T-helper 22 cell (primary cell): ENCODE results near the gene DUSP7.

Experiments
- DNase-seq: peaks from one replicate; pipeline ENCODE4 v3.0.0-alpha.2; 2020; ENCODE audit warnings: low read depth

The DUSP7 gene

GRCh38 chr3:52056521-52056967 lies at the start of gene DUSP7:
TSS of gene DUSP7 (minus strand) at chr3:52056571. CDS start at chr3:52056366, 205 bp downstream.
- DNase-seq, result peak; percentile 58

GRCh38 chr3:52104684-52105640 lies 48.6 kb upstream of the DUSP7 start:
- DNase-seq, result no peak

DNA sequence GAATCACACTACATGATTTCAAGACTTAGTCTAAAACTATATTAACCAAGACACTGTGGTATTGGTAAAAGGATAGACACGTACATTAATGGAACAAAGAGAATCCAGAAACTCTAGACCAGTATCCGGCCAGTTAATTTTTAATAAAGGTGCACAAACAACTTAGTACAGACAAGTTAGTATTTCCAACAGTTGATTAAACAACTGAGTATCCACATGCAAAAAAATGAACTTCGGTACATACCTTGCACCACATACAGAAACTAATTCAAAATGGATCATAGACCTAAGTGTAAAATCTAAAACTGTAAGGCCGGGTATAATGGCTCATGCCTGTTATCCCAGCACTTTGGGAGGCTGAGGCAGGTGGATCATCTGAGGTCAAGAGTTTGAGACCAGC lies 46.6 kb upstream of the DUSP7 start:
- no peak for DNase-seq

- no peak for DNase-seq
Measured at GRCh38 chr3:52099001-52099401, 42.6 kb upstream of the DUSP7 start.

DNA sequence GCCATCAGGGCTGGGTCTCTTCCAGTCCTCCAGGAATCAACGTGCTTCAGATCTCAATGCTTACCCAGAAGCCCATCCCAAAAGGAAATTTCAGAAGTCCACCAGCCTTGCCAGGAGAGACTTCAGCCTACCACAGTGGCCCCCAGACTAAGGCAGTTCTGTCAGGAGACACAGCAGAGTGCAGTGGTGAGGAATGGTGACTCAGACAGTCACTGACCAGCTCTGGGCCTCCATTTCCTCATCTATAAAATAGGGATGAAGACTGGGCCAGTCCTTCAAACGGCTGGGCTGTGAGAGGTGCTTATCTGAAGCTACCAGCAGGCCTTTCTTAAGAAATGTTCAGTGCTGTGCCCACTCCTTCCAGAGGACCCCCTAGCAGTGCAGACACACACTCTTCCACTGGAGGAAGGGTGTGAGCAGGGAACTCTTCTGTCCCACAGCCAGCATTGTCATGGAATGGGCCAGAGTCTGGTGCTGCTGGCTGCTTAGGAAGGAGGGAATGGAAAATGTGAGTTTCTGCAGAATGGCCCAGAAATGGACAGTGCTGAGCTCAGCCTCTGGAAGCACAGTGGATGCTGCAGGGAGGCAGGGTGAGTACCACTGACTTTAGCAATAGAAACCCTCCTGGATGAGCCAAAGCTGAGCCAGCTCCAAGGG lies 41.6 kb upstream of the DUSP7 start:
- DNase-seq, result no peak

DNA sequence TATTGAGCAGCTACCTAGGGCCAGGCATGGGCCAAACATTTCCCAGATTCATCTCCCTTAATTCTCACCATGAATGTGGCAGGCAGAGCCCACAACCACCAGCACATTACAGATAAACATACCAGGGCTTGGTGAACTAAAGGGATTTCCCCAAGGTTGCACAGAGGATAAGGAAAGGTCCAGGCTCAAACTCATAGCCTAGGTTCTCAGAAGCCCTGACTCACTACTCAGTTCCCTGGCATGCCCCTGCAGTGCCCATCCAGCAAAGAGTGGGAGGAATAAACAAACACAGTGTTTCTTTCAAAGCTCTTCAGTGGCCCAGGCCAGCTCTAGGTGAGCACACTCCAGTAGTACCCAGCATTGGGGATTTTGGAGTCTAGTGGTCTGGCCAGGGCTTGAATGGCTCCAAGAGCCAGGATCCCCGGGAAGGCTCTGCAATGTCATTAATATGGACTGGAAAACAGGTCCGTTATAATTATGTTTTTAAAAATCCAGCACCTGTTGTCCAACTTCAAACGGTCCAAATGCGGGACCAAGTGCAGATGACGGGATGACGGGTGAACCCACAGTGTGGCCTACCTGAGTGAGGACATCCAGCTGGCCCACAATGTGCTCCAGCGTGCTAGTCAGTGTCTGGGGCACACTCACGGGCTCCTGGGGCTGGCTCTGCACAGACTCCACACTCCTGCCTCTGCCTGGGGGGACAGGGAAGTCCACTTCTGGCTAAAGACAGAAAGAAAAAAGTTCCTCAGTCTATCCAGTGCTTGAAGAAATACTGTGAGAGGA lies 39.8 kb upstream of the DUSP7 start:
- no peak for DNase-seq

DNA sequence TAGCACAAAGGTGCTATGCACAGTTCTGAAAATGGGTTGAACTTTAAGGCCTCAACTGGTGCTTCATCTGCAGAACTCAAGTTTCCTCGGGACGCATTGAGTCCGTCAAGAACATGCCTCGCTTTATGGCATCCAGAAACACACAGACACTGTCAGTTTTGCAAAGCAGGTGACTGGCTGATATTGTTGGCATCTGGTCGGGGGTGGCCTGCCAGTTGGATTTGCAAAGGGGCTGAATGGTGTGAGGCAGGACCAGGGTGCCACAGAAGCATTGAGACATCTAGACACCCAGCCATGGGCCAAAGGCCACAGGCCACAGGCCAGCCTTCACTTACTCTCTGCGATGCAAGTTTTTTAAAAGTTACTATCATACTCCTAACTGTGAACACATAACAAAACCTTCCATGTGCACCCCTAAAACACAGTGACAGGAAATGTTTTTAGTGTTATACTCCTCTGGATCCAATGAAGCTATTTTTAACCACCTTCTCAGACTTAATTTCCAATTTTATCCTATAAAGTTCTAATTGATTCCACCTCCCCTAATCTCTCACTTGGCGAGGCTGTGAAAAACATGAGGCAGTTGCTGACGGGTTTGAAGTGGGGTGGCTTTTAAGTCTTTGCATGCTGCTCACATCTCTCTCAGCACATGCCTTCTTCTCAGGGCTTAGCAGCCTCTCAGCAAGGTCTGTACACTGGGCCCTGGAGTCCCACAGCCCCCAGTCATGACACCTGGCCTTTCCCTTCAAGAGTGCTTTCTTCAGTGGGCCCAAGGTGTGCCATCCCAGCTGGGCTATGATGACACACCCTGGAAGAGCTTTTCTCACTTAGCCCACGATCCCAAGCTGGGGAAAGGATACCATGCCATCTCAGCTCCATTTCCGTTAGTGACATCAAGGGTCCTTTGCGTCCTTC lies 38.5 kb upstream of the DUSP7 start:
- no peak for DNase-seq

GRCh38 chr3:52093756-52094545 lies 37.6 kb upstream of the DUSP7 start:
- DNase-seq, result no peak

DNA sequence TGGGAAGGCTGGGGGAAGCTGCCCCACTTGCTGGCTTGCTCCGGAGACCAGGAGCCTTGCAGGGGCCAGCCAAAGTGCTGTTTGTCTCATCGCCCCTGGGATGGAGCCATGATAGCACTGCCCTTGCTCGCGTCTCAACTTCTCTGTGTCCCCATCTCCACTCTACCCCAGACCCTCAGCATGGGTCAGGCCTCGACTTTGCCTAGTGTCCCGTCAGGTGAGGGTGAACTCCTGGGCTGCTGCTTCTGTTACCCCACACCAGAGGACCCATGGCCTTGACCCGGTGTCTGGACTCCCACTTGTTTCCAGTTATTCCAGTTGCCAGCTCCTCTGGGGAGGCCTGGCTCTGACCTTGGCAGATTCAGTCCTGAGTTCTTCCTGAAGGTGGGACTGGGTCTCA lies 36.5 kb upstream of the DUSP7 start:
- DNase-seq, result no peak

- DNase-seq, result no peak
Measured at GRCh38 chr3:52092271-52092660, 35.9 kb upstream of the DUSP7 start.

DNA sequence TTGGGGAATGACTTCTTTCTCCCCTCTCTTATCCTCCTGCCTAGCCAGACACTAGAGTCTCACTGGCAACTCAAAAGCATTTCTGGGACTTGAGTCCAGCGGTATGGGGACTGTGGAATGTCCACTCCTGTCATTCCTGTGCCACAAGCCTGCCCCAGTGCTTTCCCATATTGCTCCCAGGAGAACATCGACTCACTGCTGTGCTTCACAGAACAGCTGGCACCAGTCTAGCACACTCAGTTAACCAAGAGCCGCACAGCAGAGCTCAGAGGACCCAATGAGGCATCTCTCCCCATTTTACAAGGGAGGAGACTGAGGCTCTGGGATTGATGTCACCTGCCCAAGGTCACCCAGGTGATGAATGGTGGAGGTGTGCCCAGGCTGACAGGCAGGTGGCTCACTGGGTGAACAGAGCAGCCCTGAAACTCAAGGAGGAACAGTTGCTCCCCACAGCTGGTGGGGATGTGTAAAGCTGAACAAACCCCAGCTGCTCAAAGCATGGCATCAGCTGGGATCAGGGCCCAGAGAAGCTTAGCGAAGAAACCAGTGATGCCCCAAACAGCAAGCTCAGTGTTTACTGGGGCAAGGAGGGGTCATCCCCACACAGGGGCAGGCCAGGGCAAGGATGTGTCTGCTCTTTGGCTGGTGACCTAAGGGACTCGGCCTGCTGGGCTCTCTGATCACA lies 35.4 kb upstream of the DUSP7 start:
- no peak for DNase-seq

- no peak for DNase-seq
Measured at GRCh38 chr3:52090933-52091468, 34.6 kb upstream of the DUSP7 start.

DNA sequence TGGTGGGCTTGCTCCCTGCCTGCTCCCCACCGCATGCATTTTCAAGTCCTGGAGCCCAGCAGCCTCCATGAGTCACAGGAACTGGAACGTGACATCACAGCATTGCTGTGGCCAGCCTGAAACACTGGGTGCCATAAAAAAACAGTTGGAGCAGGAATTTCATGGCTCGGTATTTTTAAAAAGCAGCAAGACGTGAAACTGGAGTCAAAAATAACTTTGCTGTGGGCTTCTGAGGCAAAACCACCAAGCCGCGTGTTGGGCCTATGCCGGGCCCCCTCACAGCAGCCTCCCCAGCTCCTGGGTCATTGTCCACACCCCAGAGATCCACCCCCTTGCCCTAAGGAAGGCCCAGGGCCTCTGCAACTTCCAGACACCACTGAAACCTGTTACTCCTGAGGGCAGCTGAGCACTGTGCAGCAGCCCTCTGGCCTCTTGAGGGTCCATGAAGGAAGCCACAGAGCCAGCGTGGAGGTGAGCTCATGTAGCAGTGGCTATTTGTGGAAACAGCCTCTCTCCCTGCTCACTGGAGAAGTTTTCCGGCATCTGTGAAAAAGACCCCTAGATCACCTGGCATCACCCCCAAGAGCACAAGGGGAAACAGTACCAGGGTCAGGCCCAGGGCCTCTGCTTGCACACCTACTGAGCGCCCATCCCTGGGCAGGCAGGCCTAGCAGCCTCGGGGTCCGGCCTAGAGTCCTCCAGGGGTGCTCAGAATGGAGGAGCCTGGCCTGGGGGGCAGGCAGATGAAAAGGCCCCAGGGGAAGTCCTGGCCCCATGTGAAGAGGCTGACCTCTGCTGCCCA lies 34.0 kb upstream of the DUSP7 start:
- no peak for DNase-seq

- DNase-seq, result no peak
Measured at GRCh38 chr3:52089691-52090090, 33.3 kb upstream of the DUSP7 start.

GRCh38 chr3:52088445-52089367 lies 32.3 kb upstream of the DUSP7 start:
- no peak for DNase-seq

- DNase-seq, result no peak
Measured at GRCh38 chr3:52087731-52088130, 31.4 kb upstream of the DUSP7 start.

DNA sequence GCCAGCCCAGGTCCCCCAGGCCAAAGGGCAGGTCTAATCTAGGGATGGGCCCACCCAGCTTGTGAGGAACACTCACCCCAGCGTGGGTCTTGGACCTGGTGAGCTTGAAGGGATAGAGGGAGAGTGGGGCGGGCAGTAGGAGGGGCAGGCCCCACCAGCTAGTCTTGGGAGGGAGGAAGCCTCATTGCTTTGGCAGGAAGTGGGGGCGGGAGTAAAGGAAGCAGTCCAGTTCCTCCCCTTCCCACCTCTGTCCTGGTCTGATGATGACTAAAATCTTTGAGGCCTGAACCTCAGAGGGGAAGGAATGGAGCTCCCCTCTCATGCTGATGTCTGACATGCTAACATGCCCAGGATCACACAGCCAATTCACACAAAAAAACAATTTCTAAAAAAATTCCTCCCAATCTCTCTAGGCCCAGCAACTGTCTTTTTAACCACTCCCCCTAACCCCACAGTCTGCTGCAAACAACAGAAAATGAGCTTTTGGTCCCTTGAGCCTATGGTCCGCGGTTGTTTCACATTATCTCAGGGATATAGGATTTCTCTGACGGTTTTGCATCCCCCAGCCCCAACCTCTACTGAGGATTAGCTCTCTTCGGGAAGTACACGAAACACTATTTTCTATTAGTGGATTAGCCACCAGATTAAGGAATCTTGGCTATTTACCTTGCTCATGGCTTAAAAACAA lies 30.7 kb upstream of the DUSP7 start:
- DNase-seq, result no peak
